ENCODE results near the gene RTL3. TPM values are rescaled to one million over a fixed set of nuclear protein-coding genes. Genes with fewer than 3 reads are reported as not detected.

RTL3 gene, protein sequence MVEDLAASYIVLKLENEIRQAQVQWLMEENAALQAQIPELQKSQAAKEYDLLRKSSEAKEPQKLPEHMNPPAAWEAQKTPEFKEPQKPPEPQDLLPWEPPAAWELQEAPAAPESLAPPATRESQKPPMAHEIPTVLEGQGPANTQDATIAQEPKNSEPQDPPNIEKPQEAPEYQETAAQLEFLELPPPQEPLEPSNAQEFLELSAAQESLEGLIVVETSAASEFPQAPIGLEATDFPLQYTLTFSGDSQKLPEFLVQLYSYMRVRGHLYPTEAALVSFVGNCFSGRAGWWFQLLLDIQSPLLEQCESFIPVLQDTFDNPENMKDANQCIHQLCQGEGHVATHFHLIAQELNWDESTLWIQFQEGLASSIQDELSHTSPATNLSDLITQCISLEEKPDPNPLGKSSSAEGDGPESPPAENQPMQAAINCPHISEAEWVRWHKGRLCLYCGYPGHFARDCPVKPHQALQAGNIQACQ
- total RNA-seq, result not detected in 2 replicates
- long read RNA-seq, result 0 reads

DNA sequence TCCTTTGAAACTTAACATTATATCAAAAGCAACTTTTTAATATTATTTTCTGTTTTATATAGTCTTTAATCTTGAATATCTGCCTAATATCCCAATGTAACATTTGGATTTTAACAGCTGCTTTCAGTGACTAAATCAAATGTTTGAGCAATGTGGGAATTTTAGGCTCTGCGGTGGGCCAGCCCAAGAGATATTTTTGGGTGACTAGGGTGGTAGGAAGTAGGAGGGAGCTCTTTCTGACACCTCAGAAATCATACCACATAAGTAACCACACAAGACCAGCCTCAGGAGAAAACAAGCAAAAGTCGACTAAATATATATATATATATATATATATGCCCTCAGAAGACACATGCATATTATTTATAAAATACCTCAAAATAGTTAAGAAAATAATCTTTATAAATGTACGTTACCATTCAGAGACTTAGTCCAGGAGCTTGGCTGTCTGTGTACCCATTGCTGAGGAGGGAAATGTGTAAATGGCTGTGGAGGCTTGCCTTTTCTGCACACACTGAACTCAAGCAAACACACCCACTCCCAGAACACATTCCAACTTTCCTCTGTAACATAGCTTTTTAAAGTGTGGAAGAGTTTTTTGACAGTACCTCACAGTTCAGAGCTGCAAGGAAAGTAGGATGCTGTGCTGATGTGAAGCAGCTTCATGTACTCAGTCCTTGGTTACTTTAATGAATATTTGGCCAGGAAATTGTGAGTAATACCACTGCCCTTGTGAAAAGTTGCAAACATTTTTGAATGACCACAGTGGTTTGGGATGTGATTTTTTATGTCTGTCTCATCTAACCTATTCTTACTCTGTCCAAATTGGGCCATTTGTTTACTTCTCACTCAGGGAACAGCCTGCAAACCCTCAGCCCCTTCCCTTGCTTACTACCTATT lies at the start of gene RTL3:
Gene RTL3, minus strand, starts transcription at position 484 of the 900 bp plus-strand sequence. CDS start 908 bp downstream, outside the sequence.
- Mint-ChIP-seq H3K27ac (ENCODE audit: unreplicated experiment) (no peak within 1 kb of the TSS), H3K27me3 (ENCODE audit: low read depth) (no peaks in the 10 kb centered on the region), H3K36me3 (ENCODE audit: low read depth) (no peaks in the 10 kb centered on the region), H3K4me3 (no peak within 1 kb of the TSS), H3K4me1 (no peaks in the 10 kb centered on the region), H3K9me3 (peaks cover 2% of the 10 kb centered on the region)
- TF ChIP-seq, protein P1, sequence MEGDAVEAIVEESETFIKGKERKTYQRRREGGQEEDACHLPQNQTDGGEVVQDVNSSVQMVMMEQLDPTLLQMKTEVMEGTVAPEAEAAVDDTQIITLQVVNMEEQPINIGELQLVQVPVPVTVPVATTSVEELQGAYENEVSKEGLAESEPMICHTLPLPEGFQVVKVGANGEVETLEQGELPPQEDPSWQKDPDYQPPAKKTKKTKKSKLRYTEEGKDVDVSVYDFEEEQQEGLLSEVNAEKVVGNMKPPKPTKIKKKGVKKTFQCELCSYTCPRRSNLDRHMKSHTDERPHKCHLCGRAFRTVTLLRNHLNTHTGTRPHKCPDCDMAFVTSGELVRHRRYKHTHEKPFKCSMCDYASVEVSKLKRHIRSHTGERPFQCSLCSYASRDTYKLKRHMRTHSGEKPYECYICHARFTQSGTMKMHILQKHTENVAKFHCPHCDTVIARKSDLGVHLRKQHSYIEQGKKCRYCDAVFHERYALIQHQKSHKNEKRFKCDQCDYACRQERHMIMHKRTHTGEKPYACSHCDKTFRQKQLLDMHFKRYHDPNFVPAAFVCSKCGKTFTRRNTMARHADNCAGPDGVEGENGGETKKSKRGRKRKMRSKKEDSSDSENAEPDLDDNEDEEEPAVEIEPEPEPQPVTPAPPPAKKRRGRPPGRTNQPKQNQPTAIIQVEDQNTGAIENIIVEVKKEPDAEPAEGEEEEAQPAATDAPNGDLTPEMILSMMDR (conservative IDR thresholded peaks at IDR 0.05), result no peak
- no peak for DNase-seq (ENCODE audit: low read depth, low spot score)

GRCh38 chrX:78708816-78709215 lies 49.7 kb upstream of the RTL3 start:
- H3K27me3 Mint-ChIP-seq (ENCODE audit: low read depth), result no peaks in the 10 kb centered on the region
- TF ChIP-seq, protein P1 (conservative IDR thresholded peaks at IDR 0.05), result no peak

DNA sequence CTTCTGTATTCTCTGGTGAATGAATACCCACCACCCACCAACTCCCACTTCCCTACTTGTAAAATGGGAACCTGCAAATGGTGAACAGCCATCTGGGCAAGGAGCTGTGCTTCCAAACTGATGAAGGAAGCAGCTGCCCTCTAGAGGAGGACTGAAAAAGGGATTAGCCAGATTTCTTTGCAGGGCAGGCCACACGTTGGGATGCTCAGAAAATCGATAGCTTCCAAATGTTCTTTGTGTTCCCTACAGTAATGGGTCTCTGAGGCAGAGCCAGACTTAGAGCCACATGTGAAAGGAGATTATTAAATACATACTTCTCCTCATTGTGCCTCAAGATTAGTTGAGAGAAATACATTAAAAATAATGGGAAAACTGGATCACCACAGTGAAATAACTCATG lies 49.1 kb upstream of the RTL3 start:
- DNase-seq (ENCODE audit: low read depth, low spot score), result no peak
- H3K4me1 Mint-ChIP-seq, result peaks cover 4% of the 10 kb centered on the region
- H3K9me3 Mint-ChIP-seq, result no peaks in the 10 kb centered on the region
- TF ChIP-seq, protein P1 (conservative IDR thresholded peaks at IDR 0.05), result peak; percentile 44
- H3K27ac Mint-ChIP-seq (ENCODE audit: unreplicated experiment), result no peak overlapping the region
- no peaks in the 10 kb centered on the region for H3K36me3 Mint-ChIP-seq (ENCODE audit: low read depth)
- H3K27me3 Mint-ChIP-seq (ENCODE audit: low read depth), result no peaks in the 10 kb centered on the region
- H3K4me3 Mint-ChIP-seq, result no peak overlapping the region

More at GRCh38 chrX:78708816-78709215, 49.7 kb upstream of the RTL3 start:
- H3K4me1 Mint-ChIP-seq, result peaks cover 4% of the 10 kb centered on the region
- no peaks in the 10 kb centered on the region for H3K36me3 Mint-ChIP-seq (ENCODE audit: low read depth)
- DNase-seq (ENCODE audit: low read depth, low spot score), result no peak
- no peak overlapping the region for H3K27ac Mint-ChIP-seq (ENCODE audit: unreplicated experiment)
- H3K9me3 Mint-ChIP-seq, result no peaks in the 10 kb centered on the region
- no peak overlapping the region for H3K4me3 Mint-ChIP-seq

GRCh38 chrX:78706071-78706470 lies 46.9 kb upstream of the RTL3 start:
- Mint-ChIP-seq H3K27ac (ENCODE audit: unreplicated experiment) (no peak overlapping the region), H3K9me3 (no peaks in the 10 kb centered on the region), H3K4me1 (no peaks in the 10 kb centered on the region), H3K27me3 (ENCODE audit: low read depth) (no peaks in the 10 kb centered on the region), H3K36me3 (ENCODE audit: low read depth) (no peaks in the 10 kb centered on the region), H3K4me3 (no peak overlapping the region)
- no peak for DNase-seq (ENCODE audit: low read depth, low spot score)
- TF ChIP-seq, protein P1 (conservative IDR thresholded peaks at IDR 0.05), result no peak

DNA sequence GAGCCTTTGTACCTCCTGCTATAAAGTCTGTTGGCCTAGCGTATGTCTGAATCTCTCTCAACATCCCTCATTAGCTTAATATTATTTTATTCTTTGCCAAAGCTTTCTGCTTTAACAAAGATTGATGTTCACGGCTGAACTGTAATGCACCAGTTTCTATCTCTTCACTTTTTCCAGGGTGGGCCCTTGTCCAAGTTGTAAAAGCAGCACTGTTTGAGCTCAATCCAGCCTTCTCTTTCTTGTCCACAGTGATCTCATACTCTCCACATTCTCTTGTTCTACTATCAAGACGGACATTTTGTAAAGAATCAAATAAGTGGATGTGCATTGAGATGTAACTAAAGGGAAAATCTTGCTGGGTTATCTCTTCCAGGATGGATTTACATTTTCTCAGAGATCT lies 34.4 kb upstream of the RTL3 start:
- H3K36me3 Mint-ChIP-seq (ENCODE audit: low read depth), result no peaks in the 10 kb centered on the region
- peaks cover 8% of the 10 kb centered on the region for H3K9me3 Mint-ChIP-seq
- H3K27ac Mint-ChIP-seq (ENCODE audit: unreplicated experiment), result no peak overlapping the region
- no peaks in the 10 kb centered on the region for H3K27me3 Mint-ChIP-seq (ENCODE audit: low read depth)
- H3K4me3 Mint-ChIP-seq, result no peak overlapping the region
- no peak for DNase-seq (ENCODE audit: low read depth, low spot score)
- TF ChIP-seq, protein P1 (conservative IDR thresholded peaks at IDR 0.05), result no peak
- no peaks in the 10 kb centered on the region for H3K4me1 Mint-ChIP-seq
